BJ (cell line): ENCODE data around the gene E2F7. TPM values are rescaled to one million over a fixed set of nuclear protein-coding genes. Genes with fewer than 3 reads are reported as not detected.

ENCODE experiments used
- CTCF ChIA-PET: fragments of 350-600 bp; formaldehyde crosslinking; extraction: SDS; loops from one replicate; lab custom pipeline; 2021; ENCODE audit warnings: antibody characterized with exemption, inconsistent platforms; lab: Yijun Ruan, JAX
- POLR2A ChIA-PET: fragments of 300-600 bp; sonication (Branson Sonifier 250); formaldehyde crosslinking; extraction: SDS; loops from one replicate; lab custom pipeline; 2021; ENCODE audit warnings: antibody characterized with exemption; lab: Charles Lee
- DNase-seq: peaks from one replicate; pipeline ENCODE4 v3.0.0-alpha.2; 2011; ENCODE audit warnings: low read depth
- H3K27me3 ChIP-seq: 2 replicates; pipeline ENCODE4 v1.6.0; 2011; ENCODE audit warnings: low read length; ENCODE audit not compliant: control insufficient read depth, insufficient read depth
- H3K36me3 ChIP-seq: 2 replicates; pipeline ENCODE4 v1.5.1; 2011; ENCODE audit warnings: low read length; ENCODE audit not compliant: control insufficient read depth, insufficient read depth
- H3K4me3 ChIP-seq: 2 replicates; pipeline ENCODE4 v1.5.1; 2011; ENCODE audit warnings: low read depth, mild to moderate bottlenecking, control low read depth, low read length
- polyA minus RNA-seq: library from RNA; depleted of rRNA, polyadenylated mRNA; stranded (reverse); fragments of >200 nt; gene quantifications from 2 replicates; pipeline ENCODE4 v1.2.3, GENCODE V29; 2011; rRNA and poly(A)+ RNA removed
- polyA plus RNA-seq: library from polyadenylated mRNA; depleted of rRNA; stranded (reverse); fragments of >200 nt; gene quantifications from 2 replicates; pipeline ENCODE4 v1.2.3, GENCODE V29; 2011; rRNA removed
- TF ChIP-seq, protein P1 (sequence below): IDR thresholded peaks from 2 replicates; pipeline ENCODE4 v1.5.1; 2011; ENCODE audit warnings: low read depth, mild to moderate bottlenecking, control low read depth, inconsistent platforms, low read length, moderate library complexity; ENCODE audit not compliant: insufficient read depth

Gene E2F7, protein sequence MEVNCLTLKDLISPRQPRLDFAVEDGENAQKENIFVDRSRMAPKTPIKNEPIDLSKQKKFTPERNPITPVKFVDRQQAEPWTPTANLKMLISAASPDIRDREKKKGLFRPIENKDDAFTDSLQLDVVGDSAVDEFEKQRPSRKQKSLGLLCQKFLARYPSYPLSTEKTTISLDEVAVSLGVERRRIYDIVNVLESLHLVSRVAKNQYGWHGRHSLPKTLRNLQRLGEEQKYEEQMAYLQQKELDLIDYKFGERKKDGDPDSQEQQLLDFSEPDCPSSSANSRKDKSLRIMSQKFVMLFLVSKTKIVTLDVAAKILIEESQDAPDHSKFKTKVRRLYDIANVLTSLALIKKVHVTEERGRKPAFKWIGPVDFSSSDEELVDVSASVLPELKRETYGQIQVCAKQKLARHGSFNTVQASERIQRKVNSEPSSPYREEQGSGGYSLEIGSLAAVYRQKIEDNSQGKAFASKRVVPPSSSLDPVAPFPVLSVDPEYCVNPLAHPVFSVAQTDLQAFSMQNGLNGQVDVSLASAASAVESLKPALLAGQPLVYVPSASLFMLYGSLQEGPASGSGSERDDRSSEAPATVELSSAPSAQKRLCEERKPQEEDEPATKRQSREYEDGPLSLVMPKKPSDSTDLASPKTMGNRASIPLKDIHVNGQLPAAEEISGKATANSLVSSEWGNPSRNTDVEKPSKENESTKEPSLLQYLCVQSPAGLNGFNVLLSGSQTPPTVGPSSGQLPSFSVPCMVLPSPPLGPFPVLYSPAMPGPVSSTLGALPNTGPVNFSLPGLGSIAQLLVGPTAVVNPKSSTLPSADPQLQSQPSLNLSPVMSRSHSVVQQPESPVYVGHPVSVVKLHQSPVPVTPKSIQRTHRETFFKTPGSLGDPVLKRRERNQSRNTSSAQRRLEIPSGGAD
- 3.6 and 3.9 TPM in 2 replicates for polyA plus RNA-seq
- 2.9 TPM in 2 replicates for polyA minus RNA-seq

DNA sequence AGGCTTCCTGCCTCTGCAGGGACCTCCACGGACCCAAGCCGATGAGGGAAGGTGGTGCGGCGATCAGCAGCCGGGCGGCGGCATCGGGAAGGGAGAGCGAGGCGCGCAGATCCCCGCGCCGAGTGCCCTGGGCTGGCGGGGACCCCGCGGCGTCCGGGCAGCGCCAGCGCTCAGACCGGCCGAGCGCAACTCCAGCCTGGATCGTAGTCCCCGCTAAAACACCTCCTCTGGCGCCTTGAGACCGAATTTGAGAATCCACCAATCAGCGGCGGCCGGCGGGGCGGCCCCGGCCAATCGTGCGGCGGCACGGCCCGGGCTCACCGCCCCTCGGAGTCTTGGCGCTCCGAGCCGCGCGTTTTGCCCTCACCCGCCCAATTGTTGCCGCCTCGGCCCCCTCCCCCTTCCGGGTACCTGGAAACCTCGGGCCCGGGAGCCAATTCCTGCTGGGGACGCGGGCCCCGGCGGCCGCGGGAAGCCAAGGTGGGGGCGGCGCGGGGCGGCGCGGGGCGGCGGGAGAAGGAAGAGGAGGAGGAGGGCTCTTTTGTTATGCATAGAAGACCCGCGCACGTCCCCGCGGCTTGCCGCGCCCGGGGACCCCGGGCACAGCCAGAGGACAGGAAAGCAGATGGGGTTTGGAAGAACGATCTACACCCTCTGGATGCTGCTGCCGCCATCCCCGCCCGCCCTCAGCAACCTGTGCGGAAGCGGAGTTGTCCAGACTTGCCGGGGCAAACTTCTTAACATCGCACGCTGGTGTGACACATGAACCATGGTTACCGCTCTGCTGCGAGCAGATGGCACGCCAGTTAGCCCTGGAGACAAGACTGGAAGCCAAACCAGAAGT is at the start of gene E2F7:
E2F7 (minus strand) TSS at position 209 of the 844 bp plus-strand sequence. CDS start 934 bp downstream, outside the sequence.
- H3K27me3 ChIP-seq: no peaks in the 10 kb centered on the region
- CTCF ChIA-PET: interaction anchor here (0.7 to 1.0 kb wide), 3 partner anchors 15 to 255 kb away, joined by 3 read pairs; no protein-coding TSS in a partner anchor
- TF ChIP-seq, protein P1, sequence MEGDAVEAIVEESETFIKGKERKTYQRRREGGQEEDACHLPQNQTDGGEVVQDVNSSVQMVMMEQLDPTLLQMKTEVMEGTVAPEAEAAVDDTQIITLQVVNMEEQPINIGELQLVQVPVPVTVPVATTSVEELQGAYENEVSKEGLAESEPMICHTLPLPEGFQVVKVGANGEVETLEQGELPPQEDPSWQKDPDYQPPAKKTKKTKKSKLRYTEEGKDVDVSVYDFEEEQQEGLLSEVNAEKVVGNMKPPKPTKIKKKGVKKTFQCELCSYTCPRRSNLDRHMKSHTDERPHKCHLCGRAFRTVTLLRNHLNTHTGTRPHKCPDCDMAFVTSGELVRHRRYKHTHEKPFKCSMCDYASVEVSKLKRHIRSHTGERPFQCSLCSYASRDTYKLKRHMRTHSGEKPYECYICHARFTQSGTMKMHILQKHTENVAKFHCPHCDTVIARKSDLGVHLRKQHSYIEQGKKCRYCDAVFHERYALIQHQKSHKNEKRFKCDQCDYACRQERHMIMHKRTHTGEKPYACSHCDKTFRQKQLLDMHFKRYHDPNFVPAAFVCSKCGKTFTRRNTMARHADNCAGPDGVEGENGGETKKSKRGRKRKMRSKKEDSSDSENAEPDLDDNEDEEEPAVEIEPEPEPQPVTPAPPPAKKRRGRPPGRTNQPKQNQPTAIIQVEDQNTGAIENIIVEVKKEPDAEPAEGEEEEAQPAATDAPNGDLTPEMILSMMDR: no peak
- H3K4me3 ChIP-seq: peak within 1 kb of the TSS; percentile 65
- POLR2A ChIA-PET: no interaction called here
- H3K36me3 ChIP-seq: no peaks in the 10 kb centered on the region
- peak; percentile 40 for DNase-seq

DNA sequence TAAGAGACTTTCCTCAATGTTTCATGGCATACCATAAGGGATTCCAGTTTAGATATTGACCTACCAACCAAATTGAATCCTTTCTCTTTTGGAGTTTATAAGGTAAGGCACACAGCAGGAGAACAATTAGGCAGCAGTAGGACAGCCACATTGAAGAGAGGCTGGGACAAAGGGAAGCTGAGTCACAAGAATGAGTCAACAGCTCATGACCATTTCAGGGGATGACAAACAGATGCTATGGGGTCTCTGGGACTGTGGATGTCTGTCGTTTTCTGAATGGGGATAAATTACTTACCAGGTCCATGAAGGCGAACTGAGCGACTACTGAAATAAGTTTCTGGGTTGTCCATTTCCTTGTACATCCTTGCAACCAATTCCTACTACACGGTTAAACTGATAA is 48.6 kb upstream of the E2F7 start:
- ChIA-PET POLR2A (no interaction called here), CTCF (no interaction called here)
- Histone ChIP-seq H3K4me3 (no peak overlapping the region), H3K27me3 (no peaks in the 10 kb centered on the region), H3K36me3 (no peaks in the 10 kb centered on the region)
- TF ChIP-seq, protein P1: no peak
- no peak for DNase-seq

DNA sequence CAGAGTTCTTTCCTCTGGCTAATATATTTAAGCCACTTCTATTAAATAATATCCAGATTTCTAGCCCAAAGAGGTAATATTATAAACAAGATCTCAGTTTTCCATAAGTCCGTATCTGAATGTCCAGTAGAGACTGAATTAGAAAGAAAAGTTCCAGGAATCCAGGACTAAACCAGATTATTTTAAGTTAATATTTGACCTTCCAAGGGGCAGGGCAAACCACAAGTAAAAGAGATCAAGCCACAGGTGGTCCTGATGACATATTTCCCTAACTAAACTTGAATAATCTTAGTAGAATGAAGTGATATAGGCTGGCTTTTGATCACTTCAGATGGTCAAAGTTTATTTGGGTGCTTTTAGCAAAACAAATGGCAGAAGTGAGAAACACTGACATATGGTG is 43.3 kb upstream of the E2F7 start:
- H3K4me3 ChIP-seq: no peak overlapping the region
- no peak for DNase-seq
- TF ChIP-seq, protein P1: no peak
- CTCF ChIA-PET: interaction anchor here (1.9 kb wide), 1 partner anchor 36 kb away, joined by 5 read pairs; no protein-coding TSS in a partner anchor
- H3K36me3 ChIP-seq: no peaks in the 10 kb centered on the region
- H3K27me3 ChIP-seq: no peaks in the 10 kb centered on the region
- POLR2A ChIA-PET: no interaction called here

DNA sequence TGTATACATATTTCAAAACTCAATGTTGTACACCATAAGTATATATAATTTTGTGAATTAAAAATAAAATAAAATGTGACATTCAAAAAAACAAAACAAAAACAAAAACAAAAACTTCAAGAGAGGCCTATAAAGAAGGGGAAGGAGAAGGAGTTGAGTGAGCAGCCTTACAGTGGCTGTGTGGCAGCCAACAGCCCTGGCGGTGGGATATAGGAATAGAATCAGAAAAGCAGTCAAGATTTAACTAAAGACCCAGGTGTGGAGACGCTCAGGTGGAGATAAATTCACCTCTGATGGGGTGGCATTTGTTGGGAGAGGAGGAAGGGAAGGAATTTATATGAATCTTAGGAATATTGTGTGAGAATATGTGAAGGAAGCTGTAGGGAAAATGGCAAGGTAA is 41.8 kb upstream of the E2F7 start:
- CTCF ChIA-PET: interaction anchor here (1.9 kb wide), 1 partner anchor 34 kb away, joined by 5 read pairs; no protein-coding TSS in a partner anchor
- POLR2A ChIA-PET: no interaction called here
- Histone ChIP-seq H3K27me3 (no peaks in the 10 kb centered on the region), H3K4me3 (no peak overlapping the region), H3K36me3 (no peaks in the 10 kb centered on the region)
- no peak for DNase-seq
- TF ChIP-seq, protein P1: no peak
